Natural killer cell (primary cell): Measurements from ENCODE around the gene RBM19. TPM values are rescaled to one million over a fixed set of nuclear protein-coding genes. Genes with fewer than 3 reads are reported as not detected.

Experiments
- ATAC-seq, 3 donors: fragments of 150-1000 bp in 2 of 3; fragments of 200-7000 bp in 1 of 3; cut with Tn5 transposase; 1 replicate in 1 of 3; 2 replicates in 2 of 3; pipeline ENCODE4 v1.10.0; 2021; ENCODE audit warnings: mild to moderate bottlenecking in 2 of 3, moderate library complexity in 2 of 3
- DNase-seq, 2 donors: peaks; one replicate each; pipeline versions ENCODE4 v3.0.0 to v3.0.0-alpha.2; 2013 to 2021; ENCODE audit warnings: mixed read lengths in 1 of 2
- H3K27ac ChIP-seq: one replicate; pipeline ENCODE4 v1.5.1; 2013; ENCODE audit warnings: mild to moderate bottlenecking, low read length
- H3K27me3 ChIP-seq: one replicate; pipeline ENCODE4 v1.6.1; 2013; ENCODE audit warnings: low read length; ENCODE audit not compliant: control insufficient read depth, insufficient read depth
- H3K36me3 ChIP-seq: one replicate; pipeline ENCODE4 v1.6.1; 2013; ENCODE audit warnings: low read length; ENCODE audit not compliant: control insufficient read depth, insufficient read depth
- H3K4me1 ChIP-seq: one replicate; pipeline ENCODE4 v1.6.1; 2013; ENCODE audit warnings: low read length; ENCODE audit not compliant: control insufficient read depth, insufficient read depth
- H3K4me3 ChIP-seq: one replicate; pipeline ENCODE4 v1.5.1; 2013; ENCODE audit warnings: low read length
- H3K9me3 ChIP-seq: one replicate; pipeline ENCODE4 v1.6.1; 2013; ENCODE audit warnings: low read length; ENCODE audit not compliant: control insufficient read depth, insufficient read depth
- H3K27ac Mint-ChIP-seq, 2 donors: one replicate each; pipeline ENCODE4 v1.8.0; 2022; ENCODE audit warnings: mild to moderate bottlenecking in 2 of 2, mixed read lengths in 2 of 2, moderate library complexity in 1 of 2
- H3K27me3 Mint-ChIP-seq, 2 donors: one replicate each; pipeline ENCODE4 v1.8.0; 2022; ENCODE audit warnings: low read depth in 2 of 2, mixed read lengths in 2 of 2
- H3K36me3 Mint-ChIP-seq: one replicate; pipeline ENCODE4 v1.8.0; 2022; ENCODE audit warnings: mixed read lengths
- H3K4me1 Mint-ChIP-seq, 2 donors: one replicate each; pipeline ENCODE4 v1.8.0; 2022; ENCODE audit warnings: mixed read lengths in 2 of 2
- H3K4me3 Mint-ChIP-seq: one replicate; pipeline ENCODE4 v1.8.0; 2022; ENCODE audit warnings: mild to moderate bottlenecking, moderate library complexity, mixed read lengths
- H3K9me3 Mint-ChIP-seq, 2 donors: one replicate each; pipeline ENCODE4 v1.8.0; 2022; ENCODE audit warnings: mixed read lengths in 2 of 2
- WGBS: methylation state at CpG from one replicate; pipeline ENCODE4 v1.1.7; 2013; ENCODE audit warnings: missing lambda C conversion rate; ENCODE audit not compliant: insufficient coverage; 5-methylcytosine and 5-hydroxymethylcytosine counted together
- intact Hi-C: fragments of 100-400 bp; cut with micrococcal nuclease; formaldehyde crosslinking; loops from one replicate; pipeline ENCODE4 v1.14.2; 2022
- total RNA-seq, 4 donors: library from RNA; stranded (reverse); fragments of 120-200 nt in 1 of 4; gene quantifications; one replicate each; pipeline versions ENCODE4 v1.2.3 to v1.2.4, GENCODE V29; 2013 to 2022
- TF ChIP-seq, protein P1 (sequence below): fragments of 200-600 bp; IDR thresholded peaks from one replicate; pipeline ENCODE4 v1.8.0; 2022; ENCODE audit warnings: antibody characterized with exemption

RBM19 gene
- total RNA-seq, 3 donors from 2014 or later (not counting 1 experiment from before 2014, with no cell fraction given) = 49.9 to 70.6 (median 60.9) TPM

DNA sequence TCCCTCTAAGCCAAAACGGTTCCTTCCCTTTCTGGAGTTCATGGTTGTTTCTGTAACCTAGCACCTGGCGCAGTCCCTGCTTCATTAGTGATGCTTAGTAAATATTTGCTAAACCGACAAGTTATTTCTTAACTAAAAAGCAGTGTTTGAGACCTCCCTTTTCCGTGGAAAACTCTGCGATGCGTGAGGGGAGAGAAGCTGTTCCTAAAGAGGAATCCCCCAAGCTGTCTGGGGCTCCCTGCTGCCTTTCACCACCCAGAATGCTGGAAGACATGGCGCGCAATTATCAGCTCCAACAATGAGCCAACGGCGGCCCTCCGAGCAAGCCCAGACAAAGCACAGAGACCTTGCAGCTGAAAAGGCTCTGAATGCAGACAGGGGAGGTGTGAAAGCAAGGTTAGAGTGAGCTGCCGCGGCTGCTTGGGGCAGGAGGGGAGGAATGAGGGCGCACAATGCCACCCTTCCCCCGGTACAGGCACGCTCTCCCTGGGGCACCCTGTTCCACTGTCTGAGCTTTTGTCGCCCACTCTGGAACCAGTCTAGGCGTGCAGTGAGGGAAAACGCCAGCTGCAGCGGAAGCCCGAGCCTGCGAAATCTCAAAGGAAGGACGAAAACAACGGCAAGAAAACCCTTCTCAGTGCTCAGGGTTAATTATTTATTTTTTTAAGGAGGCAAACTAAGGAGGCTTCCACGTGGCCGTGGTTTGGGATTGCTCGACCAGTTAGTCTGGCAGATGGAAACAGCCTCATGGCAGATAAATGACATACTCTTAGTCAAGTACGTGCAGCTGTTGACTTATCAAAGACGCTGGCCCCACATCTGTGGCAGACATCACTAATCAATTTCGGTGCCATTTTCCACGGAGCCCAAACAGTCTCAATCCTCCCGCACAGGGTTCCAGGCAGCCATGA, 66.3 kb downstream of the RBM19 start:
- no peaks in the 10 kb centered on the region for H3K9me3 ChIP-seq
- ATAC-seq (no peak), DNase-seq (no peak)
- H3K4me3 ChIP-seq = no peak overlapping the region
- Mint-ChIP-seq H3K36me3 (peaks cover 9% of the 10 kb centered on the region), H3K27ac (no peak overlapping the region), H3K27me3 (no peaks in the 10 kb centered on the region), H3K4me3 (no peak overlapping the region), H3K4me1 (no peaks in the 10 kb centered on the region), H3K9me3 (no peaks in the 10 kb centered on the region)
- no peaks in the 10 kb centered on the region for H3K27me3 ChIP-seq
- TF ChIP-seq, protein P1, sequence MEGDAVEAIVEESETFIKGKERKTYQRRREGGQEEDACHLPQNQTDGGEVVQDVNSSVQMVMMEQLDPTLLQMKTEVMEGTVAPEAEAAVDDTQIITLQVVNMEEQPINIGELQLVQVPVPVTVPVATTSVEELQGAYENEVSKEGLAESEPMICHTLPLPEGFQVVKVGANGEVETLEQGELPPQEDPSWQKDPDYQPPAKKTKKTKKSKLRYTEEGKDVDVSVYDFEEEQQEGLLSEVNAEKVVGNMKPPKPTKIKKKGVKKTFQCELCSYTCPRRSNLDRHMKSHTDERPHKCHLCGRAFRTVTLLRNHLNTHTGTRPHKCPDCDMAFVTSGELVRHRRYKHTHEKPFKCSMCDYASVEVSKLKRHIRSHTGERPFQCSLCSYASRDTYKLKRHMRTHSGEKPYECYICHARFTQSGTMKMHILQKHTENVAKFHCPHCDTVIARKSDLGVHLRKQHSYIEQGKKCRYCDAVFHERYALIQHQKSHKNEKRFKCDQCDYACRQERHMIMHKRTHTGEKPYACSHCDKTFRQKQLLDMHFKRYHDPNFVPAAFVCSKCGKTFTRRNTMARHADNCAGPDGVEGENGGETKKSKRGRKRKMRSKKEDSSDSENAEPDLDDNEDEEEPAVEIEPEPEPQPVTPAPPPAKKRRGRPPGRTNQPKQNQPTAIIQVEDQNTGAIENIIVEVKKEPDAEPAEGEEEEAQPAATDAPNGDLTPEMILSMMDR = no peak
- 95% methylated on average over 32 of the region's 32 CpGs for WGBS
- no peak overlapping the region for H3K27ac ChIP-seq
- H3K36me3 ChIP-seq = peaks cover 7% of the 10 kb centered on the region
- intact Hi-C loops = no loop called here
- no peaks in the 10 kb centered on the region for H3K4me1 ChIP-seq

DNA sequence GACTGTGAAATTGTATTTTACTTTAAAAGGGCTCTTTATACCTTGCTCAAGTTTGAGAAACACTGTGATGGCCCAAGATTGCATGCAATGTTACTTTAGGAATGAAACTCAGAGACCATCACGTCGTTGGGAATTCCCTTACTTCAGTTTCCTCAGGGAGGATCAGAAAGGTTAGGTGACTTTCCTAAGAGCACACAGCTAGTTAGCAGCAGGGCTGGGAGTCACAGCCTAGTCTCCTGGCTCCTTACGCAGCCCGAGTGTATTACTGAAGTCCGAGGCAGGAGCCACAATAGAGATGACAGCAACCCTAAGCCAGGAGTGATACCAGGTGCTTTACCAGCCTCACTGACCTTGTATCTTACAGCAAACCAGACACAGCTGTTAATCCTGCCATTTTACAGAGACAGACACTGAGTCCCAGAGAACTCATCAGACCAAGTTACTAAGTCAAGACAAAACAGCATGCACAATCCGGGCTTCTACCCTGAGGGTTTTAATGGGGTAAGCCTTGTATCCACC, 67.0 kb downstream of the RBM19 start:
- peaks cover 9% of the 10 kb centered on the region for H3K36me3 Mint-ChIP-seq
- peaks cover 9% of the 10 kb centered on the region for H3K36me3 ChIP-seq
- 94% methylated on average over 6 of the region's 6 CpGs for WGBS

DNA sequence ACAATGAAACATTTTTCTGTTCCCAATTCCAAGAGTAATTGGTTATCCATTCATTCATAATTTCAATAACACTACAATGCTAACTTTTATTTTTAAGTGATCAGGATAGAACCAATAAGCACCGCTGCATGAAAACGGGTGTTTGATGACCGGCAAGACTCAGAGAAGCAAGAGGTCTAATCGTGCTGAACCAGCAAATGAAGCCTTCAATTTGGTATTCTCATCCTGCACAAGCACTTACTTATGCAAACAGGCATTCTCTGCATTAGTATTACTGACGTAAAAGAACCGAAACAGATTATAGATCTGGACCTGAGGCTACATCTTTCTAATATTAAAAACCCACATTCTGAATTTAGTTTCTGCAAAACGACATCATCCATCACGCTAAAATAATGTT, 67.7 kb downstream of the RBM19 start:
- H3K36me3 ChIP-seq = peaks cover 8% of the 10 kb centered on the region
- H3K27ac ChIP-seq = no peak overlapping the region
- H3K4me3 Mint-ChIP-seq = no peak overlapping the region
- H3K4me1 ChIP-seq = no peaks in the 10 kb centered on the region
- no peak overlapping the region for H3K4me3 ChIP-seq
- ATAC-seq = no peak
- no peaks in the 10 kb centered on the region for H3K27me3 Mint-ChIP-seq
- peaks cover 7% of the 10 kb centered on the region for H3K36me3 Mint-ChIP-seq
- H3K4me1 Mint-ChIP-seq = no peaks in the 10 kb centered on the region
- intact Hi-C loops = no loop called here
- no peak overlapping the region for H3K27ac Mint-ChIP-seq
- no peaks in the 10 kb centered on the region for H3K9me3 Mint-ChIP-seq
- TF ChIP-seq, protein P1 = no peak
- H3K27me3 ChIP-seq = no peaks in the 10 kb centered on the region
- WGBS = 91% methylated on average over 6 of the region's 8 CpGs
- DNase-seq = no peak
- no peaks in the 10 kb centered on the region for H3K9me3 ChIP-seq

More for the DNA sequence above, 67.0 kb downstream of the RBM19 start:
- TF ChIP-seq, protein P1 = no peak
- no peak for ATAC-seq
- no peak overlapping the region for H3K27ac Mint-ChIP-seq
- Histone ChIP-seq H3K9me3 (no peaks in the 10 kb centered on the region), H3K4me1 (no peaks in the 10 kb centered on the region), H3K27ac (no peak overlapping the region), H3K27me3 (no peaks in the 10 kb centered on the region), H3K4me3 (no peak overlapping the region)
- no peaks in the 10 kb centered on the region for H3K27me3 Mint-ChIP-seq
- intact Hi-C loops = no loop called here
- H3K4me3 Mint-ChIP-seq = no peak overlapping the region
- no peaks in the 10 kb centered on the region for H3K4me1 Mint-ChIP-seq
- H3K9me3 Mint-ChIP-seq = no peaks in the 10 kb centered on the region
- no peak for DNase-seq
